CD4-positive, alpha-beta T cell treated with Interleukin-12 subunit alpha and Interleukin-12 subunit beta, for 1 hour (primary cell): ENCODE measurements around the gene CYP2S1.

Experiments
- DNase-seq: peaks from one replicate; pipeline ENCODE4 v3.0.0-alpha.2; 2020

The CYP2S1 gene

GRCh38 chr19:41195675-41196497 is 2.9 kb downstream of the CYP2S1 start:
- no peak for DNase-seq

- DNase-seq = no peak
Measured at GRCh38 chr19:41198559-41198958, 5.5 kb downstream of the CYP2S1 start.

DNA sequence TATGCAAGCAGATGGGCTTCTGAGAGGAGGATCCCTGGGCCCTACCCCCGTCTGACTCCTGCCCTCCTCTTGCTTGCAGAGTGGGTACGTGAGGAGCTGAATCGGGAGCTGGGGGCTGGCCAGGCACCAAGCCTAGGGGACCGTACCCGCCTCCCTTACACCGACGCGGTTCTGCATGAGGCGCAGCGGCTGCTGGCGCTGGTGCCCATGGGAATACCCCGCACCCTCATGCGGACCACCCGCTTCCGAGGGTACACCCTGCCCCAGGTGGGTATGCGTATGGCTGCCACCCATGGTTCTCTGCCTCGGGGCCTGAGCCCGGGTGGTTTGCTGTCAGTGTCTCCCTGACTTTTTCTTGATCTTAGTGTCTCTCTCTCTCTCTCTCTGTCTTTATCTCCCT is 10.4 kb downstream of the CYP2S1 start:
- no peak for DNase-seq

- DNase-seq = peak; percentile 90
Measured at GRCh38 chr19:41204338-41204737, 11.3 kb downstream of the CYP2S1 start.

DNA sequence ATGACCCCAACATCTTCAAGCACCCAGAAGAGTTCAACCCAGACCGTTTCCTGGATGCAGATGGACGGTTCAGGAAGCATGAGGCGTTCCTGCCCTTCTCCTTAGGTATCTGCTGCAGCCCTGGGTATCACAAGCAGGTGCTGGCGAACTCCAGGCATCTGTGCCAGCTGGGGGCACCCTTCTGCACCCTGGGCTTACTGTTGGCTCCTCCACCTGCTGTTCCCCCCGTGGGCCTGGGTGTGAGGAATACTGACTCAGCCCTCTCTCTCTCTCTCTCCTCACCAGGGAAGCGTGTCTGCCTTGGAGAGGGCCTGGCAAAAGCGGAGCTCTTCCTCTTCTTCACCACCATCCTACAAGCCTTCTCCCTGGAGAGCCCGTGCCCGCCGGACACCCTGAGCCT is 13.0 kb downstream of the CYP2S1 start:
- no peak for DNase-seq

DNA sequence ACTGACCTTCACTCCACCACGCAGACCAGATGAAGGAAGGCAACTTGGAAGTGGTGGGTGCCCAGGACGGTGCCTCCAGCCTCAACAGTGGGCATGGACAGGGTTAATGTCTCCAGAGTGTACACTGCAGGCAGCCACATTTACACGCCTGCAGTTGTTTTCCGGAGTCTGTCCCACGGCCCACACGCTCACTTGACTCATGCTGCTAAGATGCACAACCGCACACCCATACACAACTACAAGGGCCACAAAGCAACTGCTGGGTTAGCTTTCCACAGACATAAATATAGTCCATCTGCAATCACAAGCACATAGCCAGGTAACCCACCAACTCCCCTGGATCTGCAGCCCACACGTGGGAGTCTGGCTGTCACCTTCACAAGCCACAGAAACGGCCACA is 13.4 kb downstream of the CYP2S1 start:
- no peak for DNase-seq

- DNase-seq = no peak
Measured at GRCh38 chr19:41206926-41207750, 14.1 kb downstream of the CYP2S1 start.

- DNase-seq = no peak
Measured at GRCh38 chr19:41214161-41214560, 21.1 kb downstream of the CYP2S1 start.

DNA sequence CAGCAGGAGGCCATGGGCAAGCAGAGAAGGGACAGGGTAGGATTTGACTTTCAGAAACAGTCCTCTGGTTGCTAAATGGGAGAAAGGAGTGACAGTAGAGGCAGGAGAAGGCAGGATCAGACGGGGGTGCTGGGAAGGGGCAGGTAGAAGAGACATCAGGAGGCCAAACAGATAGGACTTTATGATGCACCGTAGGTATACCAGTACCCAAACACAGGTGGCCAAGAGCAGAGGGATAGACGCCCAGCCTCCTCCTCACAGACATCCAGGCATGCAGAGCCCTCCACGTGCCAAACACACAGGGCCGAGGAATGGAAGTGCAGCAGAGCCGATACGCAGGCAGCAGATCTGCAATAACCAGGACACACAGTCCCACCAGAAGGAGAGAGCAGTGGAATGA is 24.7 kb downstream of the CYP2S1 start:
- DNase-seq = no peak

DNA sequence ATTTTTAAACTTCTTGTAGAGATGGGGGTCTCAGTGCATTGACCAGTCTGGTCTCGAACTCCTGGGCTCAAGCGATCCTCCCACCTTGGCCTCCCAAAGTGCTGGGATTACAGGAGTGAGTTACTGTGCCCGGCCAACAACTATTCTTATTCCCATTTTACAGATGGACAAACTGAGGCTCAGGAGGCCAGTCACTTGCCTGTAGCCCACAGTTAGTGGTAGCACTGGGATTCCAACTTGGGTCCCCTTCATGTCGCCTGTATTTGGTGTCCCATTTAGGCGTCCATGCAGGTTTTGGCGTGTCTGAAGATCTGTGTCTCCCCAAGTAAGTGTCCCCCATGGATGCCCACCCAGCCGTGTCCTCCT is 25.2 kb downstream of the CYP2S1 start:
- DNase-seq = no peak

- no peak for DNase-seq
Measured at GRCh38 chr19:41218615-41219507, 25.8 kb downstream of the CYP2S1 start, which contains the start of gene AXL. Gene AXL, plus strand, starts transcription at chr19:41219223. Its CDS starts 170 bp downstream, at chr19:41219393.

DNA sequence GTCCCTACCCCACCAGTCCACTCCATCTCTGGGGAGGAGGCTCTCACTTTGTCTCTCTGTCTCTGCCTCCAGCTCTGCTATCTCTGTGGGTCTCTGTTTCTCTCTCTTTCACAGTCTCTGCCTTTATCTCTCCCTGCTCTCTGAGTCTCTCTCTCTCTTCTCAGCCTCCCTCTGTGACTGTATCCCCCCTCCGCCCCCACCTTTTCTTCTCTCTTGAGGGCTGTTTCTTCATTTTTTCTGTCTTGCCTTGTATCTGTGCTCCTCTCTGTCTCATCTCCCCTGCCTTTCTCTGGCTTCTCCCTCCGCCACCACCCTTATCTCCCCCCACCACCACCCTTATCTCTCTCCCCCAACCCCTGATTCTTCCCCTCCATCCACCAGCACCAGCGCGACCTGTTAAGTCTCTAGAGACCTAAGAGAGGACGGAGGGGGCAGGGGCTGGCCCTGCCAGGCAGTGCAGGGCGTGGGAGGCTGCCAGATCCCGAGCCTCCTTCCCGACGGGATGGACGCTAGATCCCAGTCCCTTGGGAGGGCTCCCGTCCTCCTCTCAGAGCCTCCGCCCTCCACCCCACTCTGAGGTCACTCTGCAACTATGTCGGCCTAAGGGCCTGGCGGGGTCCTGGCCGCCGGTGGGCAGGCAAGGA is 27.0 kb downstream of the CYP2S1 start:
- no peak for DNase-seq

DNA sequence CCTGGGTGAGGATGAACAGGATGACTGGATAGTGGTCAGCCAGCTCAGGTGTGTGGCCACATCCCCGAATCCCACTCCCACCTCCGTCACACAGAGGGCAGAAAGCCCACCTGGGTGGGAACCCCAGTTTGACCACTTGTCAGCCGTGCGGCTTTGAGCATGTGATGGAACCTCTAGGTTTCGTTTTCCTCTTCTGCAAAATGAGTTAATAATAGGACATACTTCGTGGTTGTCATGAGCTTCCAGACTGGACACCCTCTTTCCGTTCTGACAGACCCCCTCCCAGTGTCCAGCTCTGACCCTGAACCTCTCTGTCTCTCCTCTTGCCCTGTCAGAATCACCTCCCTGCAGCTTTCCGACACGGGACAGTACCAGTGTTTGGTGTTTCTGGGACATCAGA is 27.8 kb downstream of the CYP2S1 start:
- DNase-seq = no peak

DNA sequence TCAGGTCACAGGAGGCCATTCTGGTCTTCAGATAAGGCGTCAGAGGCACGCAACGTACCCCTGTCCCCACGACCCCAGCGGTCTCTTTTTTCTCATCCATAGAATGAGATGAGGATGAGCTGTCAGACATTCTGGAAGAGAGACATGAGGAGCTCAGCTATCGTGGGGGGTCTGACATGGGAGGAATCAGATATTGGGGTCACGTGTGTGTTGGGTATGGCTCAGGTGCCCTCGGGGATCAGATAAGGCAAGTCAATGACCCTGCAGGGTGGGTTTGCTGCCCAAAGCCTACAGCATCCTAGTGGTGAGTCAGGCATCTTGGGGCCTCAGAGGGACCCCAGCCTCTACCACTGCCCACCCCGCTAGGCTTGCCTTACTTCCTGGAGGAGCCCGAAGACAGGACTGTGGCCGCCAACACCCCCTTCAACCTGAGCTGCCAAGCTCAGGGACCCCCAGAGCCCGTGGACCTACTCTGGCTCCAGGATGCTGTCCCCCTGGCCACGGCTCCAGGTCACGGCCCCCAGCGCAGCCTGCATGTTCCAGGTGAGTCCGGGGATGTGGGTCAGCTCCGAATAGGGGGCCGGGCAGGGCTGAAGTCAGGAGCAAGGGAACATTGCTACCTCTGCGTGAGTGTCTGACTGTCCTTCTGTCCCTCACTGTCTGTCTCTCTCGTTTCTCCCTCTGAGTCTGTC is 28.6 kb downstream of the CYP2S1 start:
- no peak for DNase-seq

GRCh38 chr19:41222240-41222639 is 29.2 kb downstream of the CYP2S1 start:
- DNase-seq = no peak

GRCh38 chr19:41223431-41224234 is 30.6 kb downstream of the CYP2S1 start:
- no peak for DNase-seq

- DNase-seq = no peak
Measured at GRCh38 chr19:41224632-41225031, 31.6 kb downstream of the CYP2S1 start.

DNA sequence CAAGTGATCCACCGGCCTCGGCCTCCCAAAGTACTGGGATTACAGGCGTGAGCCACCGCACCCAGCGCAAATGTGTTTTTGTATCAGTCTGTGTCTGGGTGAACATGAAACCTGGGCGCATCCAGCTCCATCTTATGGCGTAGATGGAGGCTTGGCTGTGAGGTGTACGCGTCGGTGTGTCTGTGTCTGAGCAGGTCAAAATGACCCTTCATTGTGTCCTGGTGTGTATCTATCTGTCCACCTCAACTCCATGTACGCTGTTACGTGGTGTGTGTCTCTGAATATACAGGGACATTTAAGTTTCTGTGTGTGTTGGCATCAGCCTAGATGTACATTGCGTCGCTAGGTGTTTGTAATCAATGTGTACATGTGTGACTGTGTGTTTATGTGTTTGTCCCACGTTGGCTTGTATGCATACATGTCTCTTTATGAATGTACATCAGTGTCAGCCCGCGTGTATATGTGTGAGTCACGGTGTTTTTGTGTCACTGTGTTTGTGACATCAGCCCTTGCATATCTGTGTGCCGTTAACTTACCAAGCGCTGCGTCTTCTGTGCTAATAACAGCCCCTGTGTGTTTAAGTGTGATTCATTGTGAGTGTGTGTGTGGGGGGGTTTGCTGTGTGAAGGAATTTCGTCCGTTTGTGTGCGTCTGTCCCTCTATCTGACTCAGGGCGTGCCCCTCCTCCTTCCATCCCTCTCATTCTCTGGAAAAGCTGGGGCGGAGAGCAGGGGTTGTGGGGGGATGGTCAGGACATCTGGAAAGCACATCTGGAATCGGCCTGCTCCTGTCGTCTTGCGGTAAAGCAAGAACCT is 32.4 kb downstream of the CYP2S1 start:
- DNase-seq = peak; percentile 4

DNA sequence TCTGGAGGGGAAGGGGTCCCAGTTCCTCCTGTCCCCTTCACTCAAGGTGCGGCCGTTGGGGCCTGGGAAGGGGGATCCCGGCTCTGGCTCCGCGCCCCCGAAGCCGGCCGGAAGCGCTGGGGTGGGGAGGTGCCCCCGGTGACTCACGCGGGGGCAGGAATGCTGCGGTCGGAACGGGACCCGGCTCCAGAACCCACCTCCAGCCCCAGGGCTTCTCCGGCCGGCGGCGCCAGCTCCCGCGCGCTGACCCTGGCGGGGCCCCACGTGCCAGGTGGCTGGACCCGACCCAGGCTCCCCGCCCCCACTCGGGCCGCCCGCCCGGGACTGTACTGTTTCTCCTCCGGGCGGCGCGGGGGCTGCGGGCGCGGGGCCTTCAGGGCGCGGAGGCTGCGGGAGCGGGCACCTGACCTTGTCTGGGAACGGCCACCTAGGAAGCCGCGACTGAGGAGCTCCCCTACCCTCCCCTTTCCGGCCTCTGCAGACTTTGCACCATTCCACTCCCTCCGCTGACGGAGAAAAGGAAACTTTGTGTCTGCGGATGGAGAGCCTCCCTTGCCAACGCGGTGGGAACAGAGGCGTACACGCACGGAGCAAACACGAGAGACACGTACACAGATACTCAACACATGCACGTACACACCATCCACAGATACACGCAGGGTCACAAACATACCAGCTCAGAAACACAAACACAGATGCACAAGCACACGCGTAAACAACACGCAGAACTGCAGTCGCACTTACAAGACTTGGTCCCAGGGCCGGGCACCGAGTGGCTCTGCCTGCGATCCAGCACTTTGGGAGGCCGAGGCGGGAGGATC is 33.2 kb downstream of the CYP2S1 start:
- peak; percentile 30 for DNase-seq
